ENCODE measurements around the gene ZC3H11A.
"Not testable (repeated sequence)": the region's sequence is repeated elsewhere in the genome, so short reads cannot be mapped to it uniquely, and the experiment has no call there.

The ZC3H11A gene

DNA sequence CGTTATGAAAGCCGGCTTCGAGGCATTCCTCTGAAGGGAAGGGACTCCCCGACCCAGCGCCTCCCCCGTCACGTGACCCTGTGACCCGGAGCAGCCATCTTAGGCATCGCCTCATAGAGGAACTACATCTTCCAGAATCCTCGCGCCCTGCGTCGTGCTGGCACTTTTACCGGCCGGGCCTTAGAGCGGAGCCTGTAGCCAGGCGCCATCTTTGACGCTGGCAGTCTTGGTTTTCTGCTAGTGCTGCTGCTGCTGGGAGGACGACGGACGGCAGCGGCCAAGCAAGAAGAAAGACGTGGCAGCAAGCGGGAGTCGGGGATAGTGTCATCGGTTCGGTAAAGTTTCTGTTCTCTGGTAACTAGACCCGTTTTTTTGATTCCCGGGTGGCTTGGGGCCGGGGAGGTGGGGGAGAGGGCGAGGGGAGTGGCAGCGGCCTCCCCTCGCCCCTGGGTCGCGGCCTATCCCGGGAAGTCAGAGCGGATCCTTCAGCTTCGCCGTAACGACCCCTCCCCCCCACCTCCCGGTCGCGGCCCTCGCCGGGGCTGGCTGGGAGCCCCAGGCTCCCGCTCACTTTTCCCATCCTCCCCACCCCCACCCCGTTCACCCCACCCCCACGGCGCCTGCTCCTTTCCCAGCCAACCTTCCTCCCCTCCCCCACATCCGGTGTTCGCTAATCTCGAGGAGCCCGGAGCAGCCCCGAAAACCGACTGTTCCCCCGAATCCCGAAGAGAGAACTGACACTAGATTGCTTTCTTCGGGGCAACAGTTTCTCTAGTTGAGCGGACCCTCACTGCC, at the start of gene ZC3H11A, which contains the start of gene ZBED6:
Gene ZC3H11A (plus strand): TSS at position 183 of the 795 bp plus-strand sequence. CDS start 21,448 bp downstream, outside the sequence.
Gene ZBED6 (plus strand): TSS at position 183 of the 795 bp plus-strand sequence. CDS start 1,900 bp downstream, outside the sequence.
- DNase-seq (ENCODE audit: low spot score), result peak; percentile 98

DNA sequence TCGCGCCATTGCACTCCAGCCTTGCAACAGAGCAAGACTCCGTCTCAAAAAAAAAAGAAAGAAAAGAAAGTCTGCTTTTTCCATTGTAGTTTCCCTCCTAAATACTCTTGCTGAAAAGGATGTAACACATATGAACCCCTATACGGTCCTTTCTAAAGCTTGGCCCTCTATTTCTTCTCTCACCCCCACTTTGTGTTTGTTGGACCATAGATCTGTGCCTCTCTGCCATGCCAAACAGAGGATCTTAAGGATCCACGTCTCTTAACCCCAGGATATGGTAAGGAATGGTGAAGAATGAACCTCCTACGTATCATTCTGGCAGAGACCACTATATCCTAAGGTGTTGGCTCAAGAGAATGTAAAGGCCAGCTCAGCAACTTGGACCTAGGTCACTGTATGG, 49.1 kb upstream of the ZC3H11A start:
- DNase-seq (ENCODE audit: low spot score), result no peak

DNA sequence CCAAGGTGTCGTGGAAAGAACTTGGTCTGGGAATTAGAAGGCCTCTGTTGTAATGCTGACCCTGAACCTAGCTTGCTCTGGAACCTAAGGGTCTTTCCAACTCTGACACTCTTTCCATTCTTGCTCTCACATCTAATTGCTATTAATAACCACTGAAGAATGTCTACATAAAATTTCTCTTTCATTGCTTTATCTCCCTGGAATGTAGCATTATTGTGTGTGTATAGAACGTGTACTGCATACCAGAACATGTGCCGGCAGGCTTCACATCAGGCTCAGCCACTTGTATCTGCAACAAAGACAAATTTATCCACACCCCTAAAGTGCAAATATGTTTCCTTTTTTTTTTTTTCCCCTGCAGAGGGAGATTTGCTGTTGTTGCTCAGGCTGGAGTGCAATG, 44.4 kb upstream of the ZC3H11A start:
- DNase-seq (ENCODE audit: low spot score), result no peak

GRCh38 chr1:203751618-203752361, 43.6 kb upstream of the ZC3H11A start:
- DNase-seq (ENCODE audit: low spot score), result not testable (repeated sequence)

DNA sequence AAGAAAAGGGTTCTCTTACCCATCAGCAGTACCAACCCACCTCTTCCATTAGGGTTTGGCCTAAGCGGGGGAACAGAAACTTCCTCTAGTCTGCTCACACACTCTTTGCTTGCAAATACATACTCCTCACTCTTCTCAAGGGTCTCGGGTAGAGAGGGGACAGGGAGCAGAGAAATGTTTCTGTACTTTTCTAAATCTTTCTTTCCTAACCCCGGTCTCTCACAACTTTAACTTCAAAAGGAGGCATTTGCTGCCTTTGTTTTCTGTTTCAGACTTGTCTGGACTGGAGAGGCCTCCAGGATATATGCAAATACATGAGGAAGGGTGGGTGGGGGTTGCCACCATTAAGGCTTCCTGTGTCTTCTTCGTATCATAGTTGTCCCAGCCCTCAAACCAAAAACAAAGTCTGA, 41.0 kb upstream of the ZC3H11A start:
- no peak for DNase-seq (ENCODE audit: low spot score)

DNA sequence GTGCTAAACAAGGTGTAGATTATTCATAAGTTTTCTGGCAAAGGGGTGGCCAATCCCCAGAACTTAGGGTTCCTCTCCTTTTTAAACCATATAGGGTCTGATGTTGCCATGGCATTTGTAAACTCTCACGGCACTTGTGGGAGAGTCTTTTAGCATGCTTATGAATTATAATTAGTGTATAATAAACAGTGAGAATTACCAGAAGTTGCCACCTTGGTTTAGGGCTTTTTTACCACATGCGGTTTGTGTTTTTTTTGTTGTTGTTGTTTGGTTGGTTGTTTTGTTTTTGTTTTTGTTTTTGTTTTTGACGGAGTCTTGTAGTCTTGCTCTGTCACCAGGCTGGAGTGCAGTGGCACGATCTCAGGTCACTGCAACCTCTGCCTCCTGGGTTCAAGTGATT, 39.4 kb upstream of the ZC3H11A start:
- no peak for DNase-seq (ENCODE audit: low spot score)

GRCh38 chr1:203758749-203759148, 36.7 kb upstream of the ZC3H11A start:
- DNase-seq (ENCODE audit: low spot score), result not testable (repeated sequence)

DNA sequence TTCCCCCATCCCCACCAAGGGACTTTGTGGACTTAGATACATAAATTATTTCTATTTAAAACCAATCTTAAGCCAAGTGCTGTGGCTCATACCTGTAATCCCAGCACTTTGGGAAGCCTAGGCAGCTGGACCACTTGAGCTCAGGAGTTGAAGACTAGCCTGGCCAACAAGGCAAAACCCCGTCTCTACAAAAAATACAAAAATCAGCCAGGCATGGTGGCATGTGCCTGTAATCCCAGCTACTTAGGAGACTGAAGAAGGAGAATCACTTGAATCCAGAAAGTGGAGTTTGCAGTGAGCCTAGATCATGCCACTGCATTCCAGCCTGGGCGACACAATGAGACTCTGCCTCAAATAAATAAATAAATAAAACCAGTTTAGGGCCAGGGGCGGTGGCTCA, 34.9 kb upstream of the ZC3H11A start:
- no peak for DNase-seq (ENCODE audit: low spot score)

GRCh38 chr1:203761958-203762357, 33.5 kb upstream of the ZC3H11A start:
- DNase-seq (ENCODE audit: low spot score), result not testable (repeated sequence)

- no peak for DNase-seq (ENCODE audit: low spot score)
Measured at GRCh38 chr1:203763505-203763904, 31.9 kb upstream of the ZC3H11A start.

GRCh38 chr1:203764105-203765028, 31.1 kb upstream of the ZC3H11A start:
- no peak for DNase-seq (ENCODE audit: low spot score)

DNA sequence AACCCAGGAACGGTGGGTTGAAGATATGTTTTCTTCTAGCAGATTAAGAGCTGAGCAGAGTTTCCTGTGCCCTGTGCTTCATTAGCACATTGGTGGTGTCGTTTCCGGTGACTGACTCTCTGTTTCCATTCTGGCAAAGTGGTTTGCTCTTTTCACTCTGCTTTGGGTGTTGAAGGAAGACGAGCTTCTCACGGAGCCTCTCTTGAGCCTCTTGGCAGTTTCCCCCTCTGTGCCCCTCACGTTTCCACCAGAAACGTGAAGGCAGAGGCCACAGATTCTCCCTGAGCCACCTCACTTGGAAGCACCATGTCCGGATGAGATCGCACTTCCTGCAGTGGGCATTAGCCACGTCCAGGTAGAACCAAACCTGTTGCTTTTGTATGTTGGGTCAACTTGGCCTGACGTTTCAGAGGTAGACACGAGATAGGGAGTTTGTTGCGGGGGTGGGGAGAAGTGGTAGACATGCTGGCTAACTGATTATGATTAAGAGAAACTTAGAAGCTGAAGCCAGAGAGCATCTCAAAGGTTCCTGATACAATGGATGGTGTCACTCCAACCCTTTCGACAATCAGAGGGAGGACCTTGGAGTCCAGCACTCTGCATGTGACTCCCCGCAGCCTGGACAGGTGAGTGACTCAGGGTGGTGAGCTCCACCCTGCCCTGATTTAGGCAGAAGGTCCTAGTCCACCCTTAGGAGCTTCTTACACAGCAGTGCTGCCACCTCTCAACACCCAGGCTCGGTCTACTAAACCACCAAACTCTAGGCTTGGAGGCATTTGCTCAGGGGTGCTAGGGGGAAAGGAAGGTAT, 30.2 kb upstream of the ZC3H11A start, which contains the start of gene LAX1:
Gene LAX1 (plus strand): TSS at position 155 of the 809 bp plus-strand sequence. CDS start 383 bp downstream, at position 538.
- no peak for DNase-seq (ENCODE audit: low spot score)

GRCh38 chr1:203768256-203768655, 27.2 kb upstream of the ZC3H11A start:
- DNase-seq (ENCODE audit: low spot score), result no peak

DNA sequence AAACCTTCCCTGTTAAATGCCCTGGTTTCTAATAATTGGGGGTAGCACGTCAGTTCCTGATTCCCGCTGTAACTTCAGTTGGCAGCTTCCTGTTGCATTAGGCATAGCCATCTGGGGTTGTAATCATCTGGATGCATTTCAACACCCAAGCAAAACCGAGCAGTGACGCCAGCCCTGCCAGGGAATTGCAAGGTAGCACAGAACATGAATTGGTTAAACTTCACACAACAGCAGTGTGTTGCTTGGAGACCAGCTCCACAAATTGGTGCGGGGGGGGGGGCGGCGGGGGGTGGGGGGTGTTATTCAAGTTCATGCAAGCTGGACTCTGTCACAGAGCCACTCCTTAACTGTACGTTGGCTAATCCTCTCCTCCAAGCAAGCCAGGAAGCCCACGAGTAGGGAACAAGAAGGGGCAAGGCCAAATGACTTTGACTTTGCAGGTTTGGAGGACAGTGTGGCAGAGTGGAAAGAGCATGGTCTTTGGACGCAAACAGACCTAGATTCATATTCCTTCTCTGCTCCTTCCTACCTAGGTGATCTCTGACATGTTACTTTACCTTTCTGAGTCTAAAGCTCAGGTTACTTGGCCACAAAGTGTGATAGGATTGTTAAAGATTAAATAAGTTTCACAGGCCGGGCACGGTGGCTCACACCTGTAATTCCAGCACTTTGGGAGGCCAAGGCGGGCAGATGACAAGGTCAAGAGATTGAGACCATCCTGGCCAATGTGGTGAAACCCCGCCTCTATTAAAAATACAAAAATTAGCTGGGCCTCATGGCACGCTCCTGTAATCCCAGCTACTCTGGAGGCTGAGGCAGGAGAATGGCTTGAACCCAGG, 25.7 kb upstream of the ZC3H11A start:
- DNase-seq (ENCODE audit: low spot score), result no peak

- DNase-seq (ENCODE audit: low spot score), result no peak
Measured at GRCh38 chr1:203771901-203772301, 23.5 kb upstream of the ZC3H11A start.

DNA sequence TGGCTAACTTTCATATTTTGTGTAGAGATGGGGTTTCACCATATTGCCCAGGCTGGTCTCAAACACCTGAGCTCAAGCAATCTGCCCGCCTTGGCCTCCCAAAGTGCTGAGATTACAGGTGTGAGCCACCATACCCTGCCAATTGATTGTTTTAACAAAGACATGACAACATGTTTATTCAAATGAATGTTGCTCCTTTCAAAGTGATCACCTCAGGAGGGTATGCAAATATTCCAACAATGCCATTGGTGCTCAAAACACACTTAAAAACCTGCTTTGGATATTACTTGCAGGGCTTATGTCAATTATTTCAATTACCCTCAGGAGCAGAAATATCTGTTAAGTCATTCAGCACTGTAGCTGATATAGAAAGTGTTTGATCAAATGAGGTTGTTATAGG, 22.6 kb upstream of the ZC3H11A start:
- DNase-seq (ENCODE audit: low spot score), result no peak

DNA sequence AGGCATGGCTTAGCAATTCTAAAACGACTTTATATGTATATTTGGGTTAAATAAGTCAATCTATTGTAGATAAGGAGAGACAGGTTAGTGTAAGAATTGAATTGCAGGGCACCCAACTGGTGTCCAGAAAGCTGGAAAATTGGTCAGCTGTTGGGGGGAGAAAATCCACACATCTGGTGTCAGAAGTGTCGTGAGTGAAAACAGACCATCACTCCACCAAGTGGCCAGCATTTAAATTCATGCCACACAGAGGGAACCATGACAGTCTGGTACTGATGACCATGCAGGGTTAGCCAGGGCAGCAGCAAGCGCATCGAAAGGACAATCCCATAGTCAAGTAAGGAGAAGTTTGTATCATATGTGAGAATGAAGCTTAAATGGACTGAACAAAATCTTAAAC, 18.8 kb upstream of the ZC3H11A start:
- no peak for DNase-seq (ENCODE audit: low spot score)

DNA sequence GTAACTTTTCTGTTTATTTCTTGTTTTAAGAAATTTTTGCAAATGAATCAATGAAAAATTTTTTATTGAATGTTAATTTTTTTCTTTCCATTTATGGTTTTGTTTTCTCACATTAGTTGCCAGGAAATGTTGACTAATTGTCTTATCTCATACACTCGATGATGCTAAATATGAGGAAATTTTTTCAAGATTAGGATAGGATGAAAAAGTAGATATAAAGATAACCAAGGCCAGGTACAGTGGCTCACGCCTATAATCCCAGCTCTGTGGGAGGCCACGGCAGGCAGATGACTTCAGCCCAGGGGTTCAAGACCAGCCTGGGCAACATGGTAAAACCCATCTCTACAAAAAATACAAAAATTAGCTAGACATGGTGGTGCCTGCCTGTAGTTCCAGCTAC, 17.8 kb upstream of the ZC3H11A start:
- no peak for DNase-seq (ENCODE audit: low spot score)

GRCh38 chr1:203778146-203778545, 17.3 kb upstream of the ZC3H11A start:
- DNase-seq (ENCODE audit: low spot score), result no peak

- no peak for DNase-seq (ENCODE audit: low spot score)
Measured at GRCh38 chr1:203778789-203779188, 16.6 kb upstream of the ZC3H11A start.
